ENCODE measurements around the gene EXOC3L4. TPM values are rescaled to one million over a fixed set of nuclear protein-coding genes. Genes with fewer than 3 reads are reported as not detected.
"Not testable (repeated sequence)": the region's sequence is repeated elsewhere in the genome, so short reads cannot be mapped to it uniquely, and the experiment has no call there.

Gene EXOC3L4
- not detected for total RNA-seq

GRCh38 chr14:103094406-103095209 is at the start of gene EXOC3L4:
Gene EXOC3L4, plus strand, starts transcription at chr14:103094725. Its CDS starts 5,495 bp downstream, at chr14:103100220.
- intact Hi-C loops (cut with DNase I, micrococcal nuclease) = no loop called here
- no peak within 1 kb of the TSS for H3K4me3 Mint-ChIP-seq

DNA sequence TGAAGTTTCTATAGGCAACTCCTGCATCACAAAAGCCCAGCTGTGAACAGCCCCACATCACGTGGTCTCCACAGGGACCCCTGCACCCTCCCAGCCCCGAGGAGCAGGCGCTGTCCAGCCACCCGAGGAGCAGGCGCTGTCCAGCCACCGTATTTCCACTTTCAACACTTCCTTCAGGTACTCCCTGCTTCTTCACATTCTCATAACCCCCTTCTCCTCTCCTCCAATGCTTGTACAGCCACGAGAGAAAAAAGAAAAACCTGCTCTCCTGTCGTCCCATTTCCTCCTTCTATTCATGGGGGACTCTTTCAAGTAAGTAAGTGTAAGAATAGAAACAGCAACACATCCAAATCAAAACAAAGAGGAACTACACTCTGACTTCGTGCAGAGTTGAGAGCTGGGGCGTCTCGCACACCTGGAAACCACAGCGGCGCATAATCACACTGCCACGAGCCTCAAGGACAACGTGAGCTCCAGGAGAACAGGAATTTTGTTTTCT is 49.1 kb upstream of the EXOC3L4 start:
- Mint-ChIP-seq H3K4me1 (peaks cover 6% of the 10 kb centered on the region), H3K4me3 (no peak overlapping the region), H3K27me3 (peaks cover 9% of the 10 kb centered on the region), H3K36me3 (ENCODE audit: low read depth) (peaks cover 7% of the 10 kb centered on the region), H3K9me3 (ENCODE audit: low read depth) (peaks cover 5% of the 10 kb centered on the region), H3K27ac (no peak overlapping the region)
- intact Hi-C loops (cut with DNase I, micrococcal nuclease) = no loop called here
- DNase-seq = no peak
- ATAC-seq = no peak
- ChIA-PET POLR2A (no interaction called here), CTCF (no interaction called here)

More at GRCh38 chr14:103094406-103095209, at the start of gene EXOC3L4:
- Mint-ChIP-seq H3K27ac (no peak within 1 kb of the TSS), H3K36me3 (ENCODE audit: low read depth) (no peaks in the 10 kb centered on the region), H3K27me3 (no peaks in the 10 kb centered on the region), H3K4me1 (peaks cover 3% of the 10 kb centered on the region), H3K9me3 (ENCODE audit: low read depth) (no peaks in the 10 kb centered on the region)
- ChIA-PET POLR2A (no interaction called here), CTCF (interaction anchor here (3.0 kb wide), 1 partner anchor 11 kb away, joined by 23 read pairs; no protein-coding TSS in a partner anchor)
- DNase-seq (no peak), ATAC-seq (no peak)

GRCh38 chr14:103047453-103047852 is 47.1 kb upstream of the EXOC3L4 start:
- H3K36me3 Mint-ChIP-seq (ENCODE audit: low read depth); ATAC-seq; intact Hi-C loops (cut with DNase I, micrococcal nuclease); H3K27ac Mint-ChIP-seq; H3K9me3 Mint-ChIP-seq (ENCODE audit: low read depth); H3K27me3 Mint-ChIP-seq; H3K4me3 Mint-ChIP-seq; H3K4me1 Mint-ChIP-seq; DNase-seq: not testable (repeated sequence)
- ChIA-PET POLR2A (interaction anchor here (0.7 kb wide), 1 partner anchor 685 kb away, joined by 3 read pairs; no protein-coding TSS in a partner anchor), CTCF (interaction anchor here (0.7 kb wide), 1 partner anchor 824 kb away, joined by 3 read pairs; no protein-coding TSS in a partner anchor)

DNA sequence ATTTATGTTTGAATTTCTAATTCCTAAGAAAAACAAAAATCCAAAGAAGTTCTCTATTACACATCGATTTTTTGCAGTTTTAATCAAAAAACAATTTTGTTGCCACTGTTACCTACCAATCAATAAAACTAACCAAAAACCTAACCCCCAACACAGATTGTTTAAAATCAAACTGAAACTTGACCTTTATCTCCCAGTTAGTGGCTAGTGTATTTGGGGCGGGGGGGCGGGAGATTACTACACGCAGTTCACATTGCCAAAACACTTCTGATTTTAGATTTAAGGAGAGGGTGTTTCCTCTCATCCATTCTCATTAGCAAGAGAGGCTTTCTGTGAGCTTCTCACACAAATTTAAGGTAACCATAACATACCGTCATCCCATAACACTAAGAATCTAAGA is 43.6 kb upstream of the EXOC3L4 start:
- CTCF ChIA-PET = no interaction called here
- POLR2A ChIA-PET = no interaction called here
- DNase-seq = no peak
- Mint-ChIP-seq H3K4me3 (no peak overlapping the region), H3K9me3 (ENCODE audit: low read depth) (no peaks in the 10 kb centered on the region), H3K4me1 (peaks cover 4% of the 10 kb centered on the region), H3K36me3 (ENCODE audit: low read depth) (no peaks in the 10 kb centered on the region), H3K27ac (no peak overlapping the region), H3K27me3 (peaks cover 6% of the 10 kb centered on the region)
- intact Hi-C loops (cut with DNase I, micrococcal nuclease) = no loop called here
- ATAC-seq = no peak

- Mint-ChIP-seq H3K36me3 (ENCODE audit: low read depth) (no peaks in the 10 kb centered on the region), H3K9me3 (ENCODE audit: low read depth) (no peaks in the 10 kb centered on the region), H3K4me3 (no peak overlapping the region), H3K27me3 (peaks cover 8% of the 10 kb centered on the region), H3K27ac (no peak overlapping the region), H3K4me1 (peaks cover 5% of the 10 kb centered on the region)
- intact Hi-C loops (cut with DNase I, micrococcal nuclease) = no loop called here
- ChIA-PET POLR2A (no interaction called here), CTCF (no interaction called here)
- no peak for ATAC-seq
- DNase-seq = no peak
Observed at GRCh38 chr14:103052407-103052806, 42.1 kb upstream of the EXOC3L4 start.

GRCh38 chr14:103055695-103056094 is 38.8 kb upstream of the EXOC3L4 start:
- CTCF ChIA-PET = no interaction called here
- DNase-seq (no peak), ATAC-seq (no peak)
- Mint-ChIP-seq H3K27me3 (peaks cover 17% of the 10 kb centered on the region), H3K9me3 (ENCODE audit: low read depth) (no peaks in the 10 kb centered on the region), H3K4me3 (peak overlapping the region; percentile 66), H3K36me3 (ENCODE audit: low read depth) (no peaks in the 10 kb centered on the region), H3K4me1 (peaks cover 9% of the 10 kb centered on the region), H3K27ac (no peak overlapping the region)
- intact Hi-C loops (cut with DNase I, micrococcal nuclease) = no loop called here
- POLR2A ChIA-PET = interaction anchor here (0.6 kb wide), 1 partner anchor 19 kb away, joined by 3 read pairs; no protein-coding TSS in a partner anchor

DNA sequence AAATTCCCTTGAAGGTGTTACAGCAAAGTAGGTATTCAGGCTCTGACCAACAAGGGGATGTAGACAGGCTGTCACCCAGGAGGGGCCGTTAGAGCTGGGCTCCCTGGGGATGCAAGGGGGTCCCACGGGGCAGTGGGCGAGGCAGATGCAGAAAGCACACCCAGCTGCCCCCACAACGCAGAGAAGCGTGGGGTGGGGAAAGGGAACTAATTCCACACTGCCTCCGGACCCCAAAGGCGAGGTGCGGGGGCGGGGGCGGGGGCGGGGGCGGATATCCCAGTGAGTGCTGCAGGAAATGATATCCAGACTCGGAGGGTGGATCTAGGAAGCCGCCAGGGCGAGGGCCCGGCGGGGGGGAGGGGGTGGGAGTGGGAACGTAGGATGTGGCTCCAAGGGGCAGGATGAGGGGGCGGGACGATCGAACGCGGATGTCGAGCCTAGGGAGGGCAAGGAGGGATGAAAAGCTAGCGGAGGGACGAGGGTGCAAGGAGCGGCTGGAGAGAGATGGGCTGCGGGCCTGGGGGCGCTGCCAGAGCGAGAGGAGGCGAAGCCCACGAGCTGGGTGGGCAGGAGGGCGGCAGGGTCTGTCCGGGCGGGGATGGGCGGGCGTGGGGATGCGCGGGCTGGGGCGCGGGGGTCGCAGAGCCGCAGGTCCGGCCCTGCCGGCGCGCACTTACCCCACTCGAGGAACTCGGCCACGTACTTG is 38.0 kb upstream of the EXOC3L4 start:
- intact Hi-C loops (cut with DNase I, micrococcal nuclease) = loop anchor here in 1 of 2 experiments (1.0 kb wide), 2 partner anchors 19 to 464 kb away; partner anchors contain the start of gene RCOR1
- no peak overlapping the region for H3K27ac Mint-ChIP-seq
- no peak for DNase-seq
- ChIA-PET POLR2A (interaction anchor here (0.6 kb wide), 1 partner anchor 21 kb away, joined by 3 read pairs; no protein-coding TSS in a partner anchor), CTCF (interaction anchor here (0.9 kb wide), 1 partner anchor 9 kb away, joined by 3 read pairs; no protein-coding TSS in a partner anchor)
- no peak for ATAC-seq
- H3K9me3 Mint-ChIP-seq (ENCODE audit: low read depth) = no peaks in the 10 kb centered on the region
- H3K36me3 Mint-ChIP-seq (ENCODE audit: low read depth) = no peaks in the 10 kb centered on the region
- peaks cover 9% of the 10 kb centered on the region for H3K4me1 Mint-ChIP-seq
- peak overlapping the region; percentile 66 for H3K4me3 Mint-ChIP-seq
- peaks cover 17% of the 10 kb centered on the region for H3K27me3 Mint-ChIP-seq

DNA sequence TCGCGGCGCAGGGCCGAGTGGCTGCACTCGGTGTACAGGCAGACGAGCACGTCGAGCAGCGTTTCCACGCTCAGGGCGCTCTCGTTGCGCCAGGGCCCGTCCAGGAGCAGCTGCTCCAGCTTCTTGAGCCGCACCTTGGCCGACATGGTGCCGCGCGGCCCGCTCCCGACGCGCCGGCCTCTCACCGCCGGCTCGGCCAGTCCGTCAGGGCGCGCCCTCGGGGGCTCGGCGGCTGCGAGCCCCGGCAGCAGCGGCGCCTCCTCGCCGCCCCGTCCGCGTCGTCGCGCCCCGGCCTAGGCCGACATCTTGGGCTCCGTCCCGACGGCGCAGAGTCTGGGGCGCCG is 37.5 kb upstream of the EXOC3L4 start:
- intact Hi-C loops (cut with DNase I, micrococcal nuclease) = loop anchor here in 1 of 2 experiments (1.0 kb wide), 2 partner anchors 18 to 465 kb away; partner anchors contain the start of gene RCOR1
- H3K36me3 Mint-ChIP-seq (ENCODE audit: low read depth) = no peaks in the 10 kb centered on the region
- peaks cover 9% of the 10 kb centered on the region for H3K4me1 Mint-ChIP-seq
- H3K4me3 Mint-ChIP-seq = no peak overlapping the region
- DNase-seq (peak; percentile 34), ATAC-seq (peak; percentile 23)
- no peaks in the 10 kb centered on the region for H3K9me3 Mint-ChIP-seq (ENCODE audit: low read depth)
- CTCF ChIA-PET = interaction anchor here (0.9 kb wide), 1 partner anchor 8 kb away, joined by 3 read pairs; no protein-coding TSS in a partner anchor
- peaks cover 17% of the 10 kb centered on the region for H3K27me3 Mint-ChIP-seq
- no peak overlapping the region for H3K27ac Mint-ChIP-seq
- POLR2A ChIA-PET = interaction anchor here (0.6 kb wide), 2 partner anchors 10 to 21 kb away, joined by 3 to 4 read pairs; no protein-coding TSS in a partner anchor

DNA sequence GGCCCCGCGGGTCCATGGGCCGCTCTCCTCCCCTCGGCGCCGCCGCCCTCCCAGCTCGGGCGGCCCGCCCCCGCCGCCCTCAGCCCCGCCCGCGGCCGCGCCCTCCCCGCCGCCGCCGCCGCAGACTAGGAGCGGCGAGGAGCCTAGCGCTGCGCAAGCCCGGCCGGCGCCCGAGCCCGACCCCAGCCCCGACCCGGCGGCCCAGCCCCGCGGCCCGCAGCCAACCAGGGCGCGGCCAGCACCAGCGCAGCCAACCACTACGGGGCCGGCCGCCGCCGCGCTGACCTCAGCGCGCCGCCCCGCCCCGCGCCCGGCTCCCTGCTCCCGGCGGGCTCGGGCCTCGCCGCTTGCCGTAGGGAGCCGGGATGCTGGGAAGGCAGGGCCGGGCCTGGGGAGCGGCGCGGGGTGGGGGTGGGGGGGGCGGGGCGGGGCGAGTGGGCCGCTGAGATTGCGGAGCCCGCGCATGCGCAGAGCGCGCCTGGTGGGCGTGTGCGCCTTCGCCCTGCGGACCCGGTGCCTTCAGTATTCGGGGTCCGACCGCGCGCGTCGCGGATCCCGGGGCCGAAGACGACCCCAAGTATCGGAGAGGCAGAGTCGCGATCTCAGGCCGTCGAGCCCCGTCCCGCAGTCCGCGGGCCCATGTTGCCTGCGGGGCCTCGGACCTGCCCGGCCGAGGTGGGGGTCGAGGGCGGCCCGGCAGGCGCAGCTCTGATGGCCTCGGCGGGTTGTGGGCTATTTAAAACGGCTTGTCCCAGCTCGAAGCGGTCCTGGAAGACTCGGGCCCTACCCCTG is 37.0 kb upstream of the EXOC3L4 start, which contains the start of gene CDC42BPB:
Gene CDC42BPB (minus strand): TSS at position 178 of the 792 bp plus-strand sequence. CDS start 376 bp downstream, outside the sequence.
- peak; percentile 66 for DNase-seq

DNA sequence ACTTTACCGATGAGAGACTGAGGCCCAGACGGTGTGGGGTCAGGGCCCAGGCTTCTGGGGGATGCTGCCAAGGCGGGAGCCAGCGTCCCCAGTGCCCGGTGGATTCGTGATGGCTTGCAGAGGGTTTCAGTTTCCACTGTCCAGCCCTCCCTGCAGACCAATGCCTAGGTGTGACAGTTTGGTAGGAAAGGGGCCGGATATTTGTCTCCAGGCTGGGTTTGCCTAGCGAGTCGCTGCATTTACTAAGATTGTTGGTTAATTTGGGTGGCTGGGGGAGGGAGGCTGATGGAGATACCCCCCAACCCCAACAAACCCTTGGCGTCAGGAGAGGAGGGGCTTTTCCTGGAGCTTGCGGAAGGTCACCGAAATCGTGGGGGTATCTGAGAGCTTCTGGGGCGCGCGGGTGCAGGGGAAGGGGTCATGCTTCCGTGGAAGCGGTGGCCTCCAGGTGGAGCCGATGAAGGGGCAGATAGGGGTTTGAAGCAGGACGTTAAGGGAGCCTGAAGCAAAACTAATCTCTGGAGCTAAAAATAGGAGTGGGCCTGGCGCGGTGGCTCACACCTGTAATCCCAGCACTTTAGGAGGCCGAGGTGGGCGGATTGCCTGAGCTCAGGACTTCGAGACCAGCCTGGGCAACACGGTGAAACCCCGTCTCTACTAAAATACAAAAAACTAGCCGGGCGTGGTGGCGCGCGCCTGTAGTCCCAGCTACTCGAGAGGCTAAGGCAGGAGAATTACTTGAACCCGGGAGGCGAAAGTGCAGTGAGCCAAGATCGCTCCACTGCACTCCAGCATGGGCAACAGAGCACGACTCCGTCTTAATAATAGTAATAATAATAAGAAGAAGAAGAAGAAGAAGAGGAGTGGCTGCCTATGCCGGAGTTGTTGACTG is 36.1 kb upstream of the EXOC3L4 start:
- ATAC-seq (no peak), DNase-seq (no peak)
- Mint-ChIP-seq H3K4me1 (peaks cover 9% of the 10 kb centered on the region), H3K4me3 (peak overlapping the region; percentile 26), H3K27me3 (peaks cover 17% of the 10 kb centered on the region), H3K27ac (no peak overlapping the region), H3K9me3 (ENCODE audit: low read depth) (no peaks in the 10 kb centered on the region), H3K36me3 (ENCODE audit: low read depth) (no peaks in the 10 kb centered on the region)
- ChIA-PET CTCF (no interaction called here), POLR2A (no interaction called here)
- intact Hi-C loops (cut with DNase I, micrococcal nuclease) = no loop called here

More for the DNA sequence above, 37.0 kb upstream of the EXOC3L4 start, which contains the start of gene CDC42BPB:
- H3K4me3 Mint-ChIP-seq = peak within 1 kb of the TSS; percentile 66
- no peak within 1 kb of the TSS for H3K27ac Mint-ChIP-seq
- ChIA-PET CTCF (no interaction called here), POLR2A (interaction anchor here (0.6 kb wide), 1 partner anchor 10 kb away, joined by 4 read pairs; no protein-coding TSS in a partner anchor)
- peak; percentile 92 for ATAC-seq
- peaks cover 9% of the 10 kb centered on the region for H3K4me1 Mint-ChIP-seq
- H3K36me3 Mint-ChIP-seq (ENCODE audit: low read depth) = no peaks in the 10 kb centered on the region
- intact Hi-C loops (cut with DNase I, micrococcal nuclease) = loop anchor here in 1 of 2 experiments (1.0 kb wide), 2 partner anchors 18 to 465 kb away; partner anchors contain the start of gene RCOR1
- peaks cover 17% of the 10 kb centered on the region for H3K27me3 Mint-ChIP-seq
- H3K9me3 Mint-ChIP-seq (ENCODE audit: low read depth) = no peaks in the 10 kb centered on the region

All from activated CD4-positive, alpha-beta T cell treated with anti-CD3 and anti-CD28 coated beads for 36 hours (primary cell).